Astrocyte (in vitro differentiated cells and primary cell): ENCODE results near the gene SGCG.

ENCODE experiments used
- EZH2 ChIP-seq: IDR thresholded peaks from 2 replicates; pipeline ENCODE4 v1.6.1; 2012; ENCODE audit warnings: mild to moderate bottlenecking, low read length, inconsistent platforms; ENCODE audit not compliant: insufficient read depth
- TF ChIP-seq, protein P1 (sequence below): IDR thresholded peaks from 2 replicates; pipeline ENCODE4 v1.5.1; 2011; ENCODE audit warnings: low read depth, mild to moderate bottlenecking, inconsistent platforms, low read length, moderate library complexity; ENCODE audit not compliant: insufficient read depth

DNA sequence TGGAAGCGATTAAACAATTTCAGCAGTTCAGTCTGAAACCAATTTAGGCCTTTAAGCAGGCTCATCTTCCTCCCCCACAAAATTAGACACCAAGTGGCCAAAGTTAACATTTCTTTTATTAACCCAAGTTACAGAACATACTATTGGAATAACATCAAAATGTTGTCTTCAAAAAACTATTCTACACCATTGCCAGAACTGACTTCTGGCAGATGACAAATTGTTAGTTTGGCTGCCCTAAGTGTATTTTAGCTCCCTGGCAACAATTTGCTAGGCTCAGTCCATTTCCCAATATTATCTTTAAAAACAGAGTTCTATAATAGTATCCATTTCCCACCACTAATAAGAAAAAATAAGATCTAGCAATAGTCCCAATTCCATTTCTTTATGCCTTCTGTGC, 107.8 kb downstream of the SGCG start:
- TF ChIP-seq, protein P1, sequence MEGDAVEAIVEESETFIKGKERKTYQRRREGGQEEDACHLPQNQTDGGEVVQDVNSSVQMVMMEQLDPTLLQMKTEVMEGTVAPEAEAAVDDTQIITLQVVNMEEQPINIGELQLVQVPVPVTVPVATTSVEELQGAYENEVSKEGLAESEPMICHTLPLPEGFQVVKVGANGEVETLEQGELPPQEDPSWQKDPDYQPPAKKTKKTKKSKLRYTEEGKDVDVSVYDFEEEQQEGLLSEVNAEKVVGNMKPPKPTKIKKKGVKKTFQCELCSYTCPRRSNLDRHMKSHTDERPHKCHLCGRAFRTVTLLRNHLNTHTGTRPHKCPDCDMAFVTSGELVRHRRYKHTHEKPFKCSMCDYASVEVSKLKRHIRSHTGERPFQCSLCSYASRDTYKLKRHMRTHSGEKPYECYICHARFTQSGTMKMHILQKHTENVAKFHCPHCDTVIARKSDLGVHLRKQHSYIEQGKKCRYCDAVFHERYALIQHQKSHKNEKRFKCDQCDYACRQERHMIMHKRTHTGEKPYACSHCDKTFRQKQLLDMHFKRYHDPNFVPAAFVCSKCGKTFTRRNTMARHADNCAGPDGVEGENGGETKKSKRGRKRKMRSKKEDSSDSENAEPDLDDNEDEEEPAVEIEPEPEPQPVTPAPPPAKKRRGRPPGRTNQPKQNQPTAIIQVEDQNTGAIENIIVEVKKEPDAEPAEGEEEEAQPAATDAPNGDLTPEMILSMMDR, result no peak
- no peak for TF ChIP-seq EZH2
